A549 (cell line): ENCODE data around the gene ARMC7. TPM values are rescaled to one million over a fixed set of nuclear protein-coding genes. Genes with fewer than 3 reads are reported as not detected.

Experiments used
- ATAC-seq, 2 experiments: fragments of 200-7000 bp in 1 of 2; fragments of >200 bp in 1 of 2; cut with Nextera tagmentation in 1 of 2; cut with Tn5 transposase in 1 of 2; 3 replicates each; pipeline versions ENCODE4 v1.8.0 to v1.9.1; 2018 to 2020; ENCODE audit warnings: mild to moderate bottlenecking in 1 of 2, moderate library complexity in 1 of 2
- CTCF ChIA-PET: fragments of 300-600 bp; sonication (Branson Sonifier 250); formaldehyde crosslinking; extraction: SDS; loops from one replicate; lab custom pipeline; 2021; ENCODE audit warnings: antibody characterized with exemption, inconsistent platforms; lab: Yijun Ruan, JAX
- POLR2A ChIA-PET: fragments of 350-600 bp; formaldehyde crosslinking; extraction: SDS; loops from one replicate; lab custom pipeline; 2021; ENCODE audit warnings: antibody characterized with exemption, inconsistent platforms; lab: Yijun Ruan, JAX
- DNase-seq, 2 experiments: peaks; one replicate each; pipeline versions ENCODE4 v3.0.0 to v3.0.0-alpha.2; 2011 to 2016; ENCODE audit warnings: low read depth in 1 of 2, low spot score in 1 of 2
- FAIRE-seq: peaks from 2 replicates; lab custom pipeline; 2011; peaks lifted over from hg19 to GRCh38; lab: Jason Lieb, UNC
- H3K27ac ChIP-seq, 2 experiments: fragments of >200 bp; sonication (Bioruptor Twin); formaldehyde crosslinking; 3 replicates each; pipeline ENCODE4 v1.5.1; 2016 to 2017
- H3K4me1 ChIP-seq: fragments of >200 bp; sonication (Bioruptor Twin); formaldehyde crosslinking; 3 replicates; pipeline ENCODE4 v1.6.1; 2016
- H3K4me2 ChIP-seq: fragments of >200 bp; sonication (Bioruptor Twin); formaldehyde crosslinking; 3 replicates; pipeline ENCODE4 v1.6.1; 2016
- H3K4me3 ChIP-seq: fragments of >200 bp; sonication (Bioruptor Twin); formaldehyde crosslinking; 3 replicates; pipeline ENCODE4 v1.5.1; 2016
- H3K9me3 ChIP-seq: fragments of >200 bp; sonication (Bioruptor Twin); formaldehyde crosslinking; 3 replicates; pipeline ENCODE4 v1.6.1; 2016
- CBX8 ChIP-seq: fragments of 200-600 bp; sonication (generic); IDR thresholded peaks from 2 replicates; pipeline ENCODE4 v1.6.1; 2016
- CEBPB ChIP-seq, 2 experiments: fragments of >200 bp in 1 of 2; sonication (Bioruptor Twin) in 1 of 2; formaldehyde crosslinking in 1 of 2; IDR thresholded peaks; 2 replicates each; pipeline ENCODE4 v1.6.1; 2012 to 2016
- CHD2 ChIP-seq: fragments of 150-350 bp; IDR thresholded peaks from 2 replicates; pipeline ENCODE4 v1.6.1; 2014; ENCODE audit warnings: low read length; ENCODE audit not compliant: partially characterized antibody
- CHD4 ChIP-seq: fragments of 200-600 bp; sonication (generic); IDR thresholded peaks from 2 replicates; pipeline ENCODE4 v1.6.1; 2016; ENCODE audit warnings: antibody characterized with exemption, mild to moderate bottlenecking, borderline replicate concordance
- CTCF ChIP-seq: fragments of >200 bp; sonication (Bioruptor Twin); formaldehyde crosslinking; IDR thresholded peaks from 3 replicates; pipeline ENCODE4 v1.5.1; 2016
- HEYL ChIP-seq: fragments of 250-450 bp; sonication (Bioruptor Pico); IDR thresholded peaks from 2 replicates; pipeline ENCODE4 v1.8.0; 2021; ENCODE audit warnings: mild to moderate bottlenecking, moderate library complexity
- HOXB13 ChIP-seq: fragments of 250-450 bp; sonication (Bioruptor Pico); IDR thresholded peaks from 2 replicates; pipeline ENCODE4 v1.5.0; 2020; ENCODE audit warnings: low read depth, mild to moderate bottlenecking, moderate library complexity
- KDM1A ChIP-seq: fragments of 200-600 bp; sonication (generic); IDR thresholded peaks from 2 replicates; pipeline ENCODE4 v1.6.1; 2016; ENCODE audit warnings: low read depth, mild to moderate bottlenecking
- KDM5A ChIP-seq: fragments of 200-600 bp; sonication (generic); IDR thresholded peaks from 2 replicates; pipeline ENCODE4 v1.6.1; 2016; ENCODE audit warnings: antibody characterized with exemption, mild to moderate bottlenecking
- NR3C1 ChIP-seq: fragments of >200 bp; sonication (Bioruptor Twin); formaldehyde crosslinking; IDR thresholded peaks from 3 replicates; pipeline ENCODE4 v1.6.1; 2017
- POLR2A ChIP-seq: IDR thresholded peaks from 2 replicates; pipeline ENCODE4 v1.6.1; 2012; ENCODE audit warnings: mild to moderate bottlenecking, low read length
- REST ChIP-seq: fragments of 200-600 bp; sonication (generic); IDR thresholded peaks from 2 replicates; pipeline ENCODE4 v1.6.1; 2016; ENCODE audit warnings: antibody characterized with exemption, mild to moderate bottlenecking, moderate library complexity
- RFX5 ChIP-seq: fragments of 450-650 bp; IDR thresholded peaks from 2 replicates; pipeline ENCODE4 v1.7.1; 2014; ENCODE audit warnings: antibody characterized with exemption, mild to moderate bottlenecking, moderate library complexity
- SMC3 ChIP-seq: fragments of >200 bp; sonication (Bioruptor Twin); formaldehyde crosslinking; IDR thresholded peaks from 3 replicates; pipeline ENCODE4 v1.6.1; 2018; ENCODE audit warnings: inconsistent platforms
- TFCP2L1 ChIP-seq: fragments of 250-450 bp; sonication (Bioruptor Pico); IDR thresholded peaks from 2 replicates; pipeline ENCODE4 v1.5.0; 2021; ENCODE audit warnings: mild to moderate bottlenecking
- ZC3H11A ChIP-seq: fragments of 450-650 bp; IDR thresholded peaks from 2 replicates; pipeline ENCODE4 v1.6.1; 2014; ENCODE audit warnings: antibody characterized with exemption, mild to moderate bottlenecking
- ZFP36 ChIP-seq: fragments of 450-650 bp; IDR thresholded peaks from 2 replicates; pipeline ENCODE4 v1.6.1; 2014; ENCODE audit warnings: borderline replicate concordance; ENCODE audit not compliant: partially characterized antibody
- ZSCAN20 ChIP-seq: fragments of 250-450 bp; sonication (Bioruptor Pico); IDR thresholded peaks from 2 replicates; pipeline ENCODE4 v1.8.0; 2022; ENCODE audit warnings: mild to moderate bottlenecking, moderate library complexity
- WGBS: methylation state at CpG from one replicate; pipeline ENCODE4 v1.1.6; 2017; ENCODE audit errors: missing lambda C conversion rate; 5-methylcytosine and 5-hydroxymethylcytosine counted together
- polyA plus RNA-seq, 4 experiments: library from polyadenylated mRNA; depleted of rRNA in 3 of 4; stranded (reverse); fragments of >200 nt; fragmentation: RNase III in 1 of 4; extraction: RNeasy Plus Mini Kit Qiagen cat#74134 plus additional on column Dnase treatment in 1 of 4; gene quantifications; 2 replicates in 3 of 4; 3 replicates in 1 of 4; pipeline ENCODE4 v1.2.3, GENCODE V29; 2011 to 2017
- TF ChIP-seq, protein P1 (sequence below): fragments of 150-350 bp; IDR thresholded peaks from 2 replicates; pipeline ENCODE4 v1.6.1; 2014; ENCODE audit warnings: low read depth, mild to moderate bottlenecking, low read length
- TF ChIP-seq, protein P2 (sequence below): fragments of 250-450 bp; sonication (Bioruptor Pico); IDR thresholded peaks from 2 replicates; pipeline ENCODE4 v1.5.0; 2020; ENCODE audit warnings: low read depth, mild to moderate bottlenecking, moderate library complexity

ARMC7 gene
- polyA plus RNA-seq, 2 of the 4 experiments (the other 2 are of a cell fraction), result 8.5 to 12.6 TPM

DNA sequence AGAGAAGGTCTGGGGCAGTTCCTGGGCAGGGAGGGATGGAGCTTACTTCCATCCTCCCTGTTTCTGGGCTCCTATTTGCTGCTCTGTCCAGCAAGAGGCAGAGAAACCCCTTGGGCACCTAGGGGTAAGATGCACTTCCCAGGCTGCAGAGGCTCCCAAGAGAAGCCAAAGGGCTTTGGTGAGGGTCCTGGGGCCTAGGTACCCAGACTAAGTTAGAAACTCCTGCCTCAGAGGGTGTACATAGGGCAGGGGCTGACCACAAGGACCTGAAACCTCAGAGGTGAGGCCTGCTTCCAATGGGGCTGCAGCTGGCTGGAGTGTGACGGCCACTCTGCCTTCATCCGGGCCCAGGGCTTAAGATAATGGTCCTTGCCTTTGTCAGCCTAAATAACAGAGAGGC lies 1.6 kb upstream of the ARMC7 start:
- FAIRE-seq (no peak), DNase-seq (no peak), ATAC-seq (no peak)
- 86% methylated on average over 2 of the region's 2 CpGs for WGBS
- no peak overlapping the region for H3K4me3 ChIP-seq
- POLR2A ChIA-PET, result interaction anchor here (5.4 kb wide), 1 partner anchor 20 kb away, joined by 35 read pairs; the partner anchor contains the start of gene SLC16A5
- CTCF ChIA-PET, result interaction anchor here (1.4 to 81.8 kb wide), 6 partner anchors 13 to 147 kb away, joined by 4 to 3429 read pairs (median 19); partner anchors contain the start of genes ARMC7, ATP5PD, KCTD2 and NT5C
- H3K27ac ChIP-seq, result 0 out of 6 replicates have a peak overlapping the region, but pooled peaks of 1 of the 2 experiments have one; percentile 6
- peaks cover 21% of the 10 kb centered on the region for H3K4me1 ChIP-seq
- no peak overlapping the region for H3K4me2 ChIP-seq
- H3K9me3 ChIP-seq, result no peaks in the 10 kb centered on the region
- no peak for TF ChIP-seq REST
- no peak for TF ChIP-seq KDM1A
- TF ChIP-seq HOXB13 (CRISPR knock-in tag), result no peak
- TF ChIP-seq, protein P1, sequence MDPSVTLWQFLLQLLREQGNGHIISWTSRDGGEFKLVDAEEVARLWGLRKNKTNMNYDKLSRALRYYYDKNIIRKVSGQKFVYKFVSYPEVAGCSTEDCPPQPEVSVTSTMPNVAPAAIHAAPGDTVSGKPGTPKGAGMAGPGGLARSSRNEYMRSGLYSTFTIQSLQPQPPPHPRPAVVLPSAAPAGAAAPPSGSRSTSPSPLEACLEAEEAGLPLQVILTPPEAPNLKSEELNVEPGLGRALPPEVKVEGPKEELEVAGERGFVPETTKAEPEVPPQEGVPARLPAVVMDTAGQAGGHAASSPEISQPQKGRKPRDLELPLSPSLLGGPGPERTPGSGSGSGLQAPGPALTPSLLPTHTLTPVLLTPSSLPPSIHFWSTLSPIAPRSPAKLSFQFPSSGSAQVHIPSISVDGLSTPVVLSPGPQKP, result no peak
- no peak for TF ChIP-seq NR3C1
- TF ChIP-seq CBX8, result no peak
- no peak for TF ChIP-seq ZSCAN20 (CRISPR knock-in tag)
- no peak for TF ChIP-seq HEYL
- no peak for TF ChIP-seq CHD4
- TF ChIP-seq SMC3, result no peak
- no peak for TF ChIP-seq ZFP36
- TF ChIP-seq RFX5, result no peak
- no peak for TF ChIP-seq CEBPB (IDR thresholded peaks at IDR 0.05)
- no peak for TF ChIP-seq POLR2A
- no peak for TF ChIP-seq CHD2
- TF ChIP-seq, protein P2, sequence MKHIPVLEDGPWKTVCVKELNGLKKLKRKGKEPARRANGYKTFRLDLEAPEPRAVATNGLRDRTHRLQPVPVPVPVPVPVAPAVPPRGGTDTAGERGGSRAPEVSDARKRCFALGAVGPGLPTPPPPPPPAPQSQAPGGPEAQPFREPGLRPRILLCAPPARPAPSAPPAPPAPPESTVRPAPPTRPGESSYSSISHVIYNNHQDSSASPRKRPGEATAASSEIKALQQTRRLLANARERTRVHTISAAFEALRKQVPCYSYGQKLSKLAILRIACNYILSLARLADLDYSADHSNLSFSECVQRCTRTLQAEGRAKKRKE (CRISPR knock-in tag), result no peak
- TF ChIP-seq ZC3H11A, result no peak
- TF ChIP-seq, all 56 proteins: peak for 0

- TF ChIP-seq TFCP2L1, result no peak
- TF ChIP-seq POLR2A, result peak; percentile 30
- TF ChIP-seq KDM5A, result no peak
- TF ChIP-seq CTCF, result no peak
- ChIA-PET CTCF (interaction anchor here (1.0 to 81.8 kb wide), 5 partner anchors 12 to 211 kb away, joined by 3 to 3429 read pairs (median 543); partner anchors contain the start of genes ARMC7, ATP5PD, KCTD2 and NT5C), POLR2A (interaction anchor here (0.6 to 3.1 kb wide), 12 partner anchors 13 to 138 kb away, joined by 3 to 20 read pairs (median 4); partner anchors contain the start of genes ATP5PD, KCTD2, NT5C and NUP85)
- peaks cover 21% of the 10 kb centered on the region for H3K4me1 ChIP-seq
- DNase-seq (no peak), ATAC-seq (no peak), FAIRE-seq (no peak)
- H3K4me3 ChIP-seq, result peak overlapping the region; percentile 77
- H3K4me2 ChIP-seq, result peak overlapping the region; percentile 91
- WGBS, result 86% methylated on average over 18 of the region's 22 CpGs
- H3K27ac ChIP-seq, result peak overlapping the region; percentile 91 to 94
- no peaks in the 10 kb centered on the region for H3K9me3 ChIP-seq
Measured at GRCh38 chr17:75109046-75109406, 743 bp upstream of the ARMC7 start.
